Measurements from ENCODE around the gene ELFN2.

ELFN2 gene

DNA sequence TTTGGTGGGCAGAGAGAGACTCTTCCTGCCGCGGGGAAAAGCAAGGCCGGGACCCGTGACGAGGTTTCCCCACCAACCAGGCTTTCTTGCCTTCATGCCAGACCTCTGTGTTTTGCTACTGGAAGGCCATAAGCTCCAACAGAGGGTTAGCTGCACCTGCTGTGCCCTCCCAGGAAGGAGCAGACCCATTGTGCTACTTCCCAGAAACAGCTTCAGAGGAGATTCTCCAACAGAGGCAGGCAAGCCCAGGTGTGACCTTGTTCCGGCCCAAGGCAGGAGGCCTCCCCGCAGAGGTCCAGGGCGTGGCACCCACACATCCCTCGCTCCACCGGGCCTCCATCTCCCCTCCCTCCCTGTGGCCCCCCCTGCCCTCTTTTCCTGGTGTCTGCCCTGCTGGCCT lies 57.8 kb downstream of the ELFN2 start:
- no peak overlapping the region for H3K4me3 ChIP-seq (ENCODE audit: low read depth, low read length)
- TF ChIP-seq, protein P1, sequence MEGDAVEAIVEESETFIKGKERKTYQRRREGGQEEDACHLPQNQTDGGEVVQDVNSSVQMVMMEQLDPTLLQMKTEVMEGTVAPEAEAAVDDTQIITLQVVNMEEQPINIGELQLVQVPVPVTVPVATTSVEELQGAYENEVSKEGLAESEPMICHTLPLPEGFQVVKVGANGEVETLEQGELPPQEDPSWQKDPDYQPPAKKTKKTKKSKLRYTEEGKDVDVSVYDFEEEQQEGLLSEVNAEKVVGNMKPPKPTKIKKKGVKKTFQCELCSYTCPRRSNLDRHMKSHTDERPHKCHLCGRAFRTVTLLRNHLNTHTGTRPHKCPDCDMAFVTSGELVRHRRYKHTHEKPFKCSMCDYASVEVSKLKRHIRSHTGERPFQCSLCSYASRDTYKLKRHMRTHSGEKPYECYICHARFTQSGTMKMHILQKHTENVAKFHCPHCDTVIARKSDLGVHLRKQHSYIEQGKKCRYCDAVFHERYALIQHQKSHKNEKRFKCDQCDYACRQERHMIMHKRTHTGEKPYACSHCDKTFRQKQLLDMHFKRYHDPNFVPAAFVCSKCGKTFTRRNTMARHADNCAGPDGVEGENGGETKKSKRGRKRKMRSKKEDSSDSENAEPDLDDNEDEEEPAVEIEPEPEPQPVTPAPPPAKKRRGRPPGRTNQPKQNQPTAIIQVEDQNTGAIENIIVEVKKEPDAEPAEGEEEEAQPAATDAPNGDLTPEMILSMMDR (IDR thresholded peaks at IDR 0.05; ENCODE audit: low read depth, low read length) = no peak

DNA sequence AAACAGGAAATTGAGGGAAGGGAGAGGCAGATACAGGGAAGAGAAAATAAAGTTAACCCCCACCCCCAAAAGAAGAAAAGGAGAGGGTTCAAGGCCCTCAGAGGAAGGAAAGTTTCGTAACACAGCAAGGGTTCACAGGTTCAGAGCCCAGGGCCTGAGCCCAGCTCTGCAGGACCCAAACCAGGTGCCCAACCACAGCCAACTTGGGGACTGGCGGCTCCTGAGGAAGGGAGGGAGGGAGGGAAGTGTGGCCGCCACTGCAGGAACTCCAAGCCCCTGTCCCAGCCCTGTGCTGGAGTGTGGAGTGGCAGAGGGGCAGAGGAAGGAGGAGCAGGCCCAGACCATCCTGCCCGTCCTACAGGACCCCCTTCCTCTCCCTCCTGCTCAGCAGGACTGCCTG lies 59.2 kb downstream of the ELFN2 start:
- H3K4me3 ChIP-seq (ENCODE audit: low read depth, low read length) = no peak overlapping the region
- TF ChIP-seq, protein P1 (IDR thresholded peaks at IDR 0.05; ENCODE audit: low read depth, low read length) = no peak

DNA sequence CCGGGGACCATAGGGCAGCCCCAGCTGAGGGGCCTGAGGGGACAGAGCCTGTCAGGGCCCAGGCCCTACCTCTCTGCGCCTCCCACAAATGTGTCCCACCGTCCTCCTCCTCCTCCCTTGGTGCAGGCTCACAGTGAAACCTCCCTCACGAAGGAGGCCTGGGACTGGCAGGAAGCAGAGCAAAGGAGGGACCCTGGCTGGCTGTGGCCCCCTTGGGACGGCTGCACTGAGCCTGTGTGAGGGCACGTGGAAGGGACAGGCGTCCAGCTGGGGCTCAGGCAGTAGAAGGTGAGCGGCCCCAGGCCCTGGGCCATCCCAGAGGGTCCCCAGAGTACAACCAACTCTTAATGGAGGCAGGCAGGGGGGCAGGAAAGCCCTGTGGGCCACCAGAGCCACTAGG lies 60.7 kb downstream of the ELFN2 start:
- no peak overlapping the region for H3K4me3 ChIP-seq (ENCODE audit: low read depth, low read length)

DNA sequence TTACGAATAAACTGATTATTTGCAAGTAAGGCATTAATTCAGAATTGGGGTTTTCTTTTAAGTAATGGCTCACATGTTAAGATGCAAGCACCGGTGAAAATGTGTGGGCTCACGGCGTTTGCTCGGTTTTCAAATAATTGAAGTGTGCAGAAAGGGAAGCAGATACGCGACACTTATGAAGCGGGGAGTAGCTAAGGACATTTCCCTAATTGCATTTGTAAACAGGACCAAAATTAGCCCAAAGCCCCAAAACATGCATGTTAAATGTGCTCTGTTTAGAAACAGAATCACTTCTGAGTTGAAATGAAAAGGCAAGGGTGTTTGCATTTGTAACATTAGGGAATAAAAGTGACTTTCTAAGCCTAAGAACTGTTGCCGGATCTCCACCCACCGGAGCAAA lies 61.3 kb downstream of the ELFN2 start:
- no peak overlapping the region for H3K4me3 ChIP-seq (ENCODE audit: low read depth, low read length)
- TF ChIP-seq, protein P1 (IDR thresholded peaks at IDR 0.05; ENCODE audit: low read depth, low read length) = no peak

More for the DNA sequence above, 60.7 kb downstream of the ELFN2 start:
- TF ChIP-seq, protein P1 (IDR thresholded peaks at IDR 0.05; ENCODE audit: low read depth, low read length) = no peak

DNA sequence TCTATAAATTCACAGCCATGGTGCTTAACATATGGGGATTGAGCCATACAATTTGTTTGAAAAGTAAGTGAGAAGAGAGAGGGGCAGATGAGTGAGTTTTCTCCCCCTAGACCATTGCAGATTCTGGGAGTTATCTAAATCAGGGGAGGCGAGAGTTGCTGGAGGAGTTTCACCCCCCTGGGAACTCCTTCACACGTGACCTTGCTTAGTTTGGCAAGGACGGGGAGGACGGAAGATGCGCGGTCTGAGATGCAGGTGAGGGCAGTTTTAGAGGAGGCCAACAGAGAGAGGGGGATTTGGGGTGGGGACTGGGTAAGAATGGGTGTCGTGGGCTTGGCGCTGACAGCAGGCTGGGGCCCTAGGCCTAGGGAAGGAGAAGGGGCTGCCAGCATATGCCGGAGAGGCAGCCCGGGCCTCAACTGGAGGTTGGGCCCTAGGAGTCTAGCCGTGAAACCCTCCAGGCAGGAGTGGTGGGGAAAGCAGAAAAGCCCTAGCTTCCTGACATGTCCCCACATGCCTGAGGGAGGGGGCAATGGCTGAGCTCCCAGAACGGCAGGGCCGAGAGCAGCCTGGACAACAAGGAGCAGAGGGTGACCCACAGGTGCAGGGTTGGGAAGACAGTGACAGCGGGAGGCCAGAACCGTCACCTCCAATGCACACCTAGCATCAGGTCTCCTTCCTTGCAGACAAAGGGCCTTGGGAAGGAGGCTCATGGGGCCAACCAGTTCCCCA lies 63.9 kb downstream of the ELFN2 start:
- no peak overlapping the region for H3K4me3 ChIP-seq (ENCODE audit: low read depth, low read length)
- TF ChIP-seq, protein P1 (IDR thresholded peaks at IDR 0.05; ENCODE audit: low read depth, low read length) = no peak

DNA sequence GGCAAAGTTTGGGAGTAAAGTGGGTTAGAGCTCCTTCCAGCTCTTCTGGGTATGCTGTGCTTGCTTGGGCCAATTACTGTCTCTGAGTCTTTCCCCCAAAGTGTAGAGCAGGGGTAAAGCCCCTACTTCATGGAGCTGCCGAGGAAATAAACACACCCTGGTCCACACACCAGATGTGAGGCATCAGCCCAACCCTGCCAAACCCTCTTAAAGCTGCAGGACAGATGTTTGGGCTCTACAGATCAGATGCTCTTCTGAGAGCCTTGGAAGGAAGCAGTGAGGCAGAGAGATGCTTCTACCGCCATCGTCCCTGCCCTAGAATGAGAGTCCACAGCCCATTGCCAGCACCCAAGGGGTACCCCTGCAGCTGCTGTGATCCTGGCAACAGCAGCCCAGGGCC lies 64.7 kb downstream of the ELFN2 start:
- TF ChIP-seq, protein P1 (IDR thresholded peaks at IDR 0.05; ENCODE audit: low read depth, low read length) = no peak
- no peak overlapping the region for H3K4me3 ChIP-seq (ENCODE audit: low read depth, low read length)

DNA sequence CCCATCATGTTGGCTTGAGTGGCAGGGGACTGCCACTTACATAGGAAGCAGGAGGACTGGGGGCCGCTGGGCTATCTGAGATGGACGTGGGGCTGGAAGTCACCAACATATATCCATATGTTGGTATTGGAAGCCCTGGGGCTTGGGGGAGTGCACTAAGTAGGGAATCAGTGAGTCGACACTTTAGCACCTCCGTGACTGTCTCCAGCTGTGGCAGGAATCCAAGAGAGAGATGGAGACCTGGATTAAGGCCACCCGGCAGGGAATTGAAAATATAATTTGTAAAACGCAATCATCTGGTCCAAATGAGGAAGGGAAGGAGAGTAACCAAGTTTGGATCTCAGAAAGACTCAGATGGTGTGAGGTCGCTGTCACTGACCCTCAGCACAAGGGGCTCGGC lies 68.4 kb downstream of the ELFN2 start:
- TF ChIP-seq, protein P1 (IDR thresholded peaks at IDR 0.05; ENCODE audit: low read depth, low read length) = no peak
- H3K4me3 ChIP-seq (ENCODE audit: low read depth, low read length) = no peak overlapping the region
